ENCODE measurements around the gene PRKCE.

GRCh38 chr2:45895241-45895861 is 243.9 kb downstream of the PRKCE start:
- TF ChIP-seq CTCF (conservative IDR thresholded peaks at IDR 0.05; ENCODE audit: low read depth in 2 of 2) (no peak), CREB1 (CRISPR knock-in tag; IDR thresholded peaks at IDR 0.05; ENCODE audit: low read depth) (no peak), ZNF331 (CRISPR knock-in tag; IDR thresholded peaks at IDR 0.05; ENCODE audit: low read depth) (no peak)
